ENCODE measurements around the gene REC114. TPM values are rescaled to one million over a fixed set of nuclear protein-coding genes. Genes with fewer than 3 reads are reported as not detected.

The REC114 gene
- total and polyA plus RNA-seq, 10 of the 15 experiments (the other 5 are each of a cell fraction or from before 2014, with no cell fraction given), result not detected

- Histone ChIP-seq H3K9me3 (replicated peaks; ENCODE audit: control insufficient read depth, insufficient read depth, low read length) (no peaks in the 10 kb centered on the region), H3K4me3 (no peak overlapping the region), H3K27ac (ENCODE audit: control insufficient read depth, insufficient read depth) (no peak overlapping the region), H3K79me2 (ENCODE audit: control insufficient read depth, insufficient read depth, low read length) (no peaks in the 10 kb centered on the region), H2AFZ (ENCODE audit: control insufficient read depth, low read depth, low read length) (no peak overlapping the region), H3K9ac (ENCODE audit: control insufficient read depth, insufficient read depth, low read length) (no peak overlapping the region), H3K4me2 (ENCODE audit: control insufficient read depth, insufficient read depth) (no peak overlapping the region), H4K20me1 (ENCODE audit: control insufficient read depth, insufficient read depth) (no peaks in the 10 kb centered on the region; the same call in 1 of the 2 replicates), H3K36me3 (ENCODE audit: control insufficient read depth in 2 of 2, insufficient read depth in 2 of 2, low read length in 1 of 2) (peaks cover 11 to 21% of the 10 kb centered on the region in 2 experiments), H3K4me1 (ENCODE audit: control insufficient read depth, insufficient read depth, low read length) (no peaks in the 10 kb centered on the region), H3K27me3 (replicated peaks in 1 of 2; ENCODE audit: control insufficient read depth in 2 of 2, insufficient read depth in 2 of 2, low read length in 1 of 2) (no peaks in the 10 kb centered on the region)
- FAIRE-seq (no peak), ATAC-seq (no peak), DNase-seq (ENCODE audit: low read depth, low spot score) (no peak)
- ChIA-PET CTCF (interaction anchor here (1.7 kb wide), 1 partner anchor 65 kb away, joined by 7 read pairs; no protein-coding TSS in a partner anchor), RAD21 (ENCODE audit: unreplicated experiment) (interaction anchor here (1.4 kb wide), 1 partner anchor 65 kb away, joined by 5 read pairs; no protein-coding TSS in a partner anchor), SMC1A (ENCODE audit: uncharacterized antibody, unreplicated experiment) (interaction anchor here (0.8 to 1.3 kb wide), 3 partner anchors 8 to 65 kb away, joined by 3 to 4 read pairs (median 4); no protein-coding TSS in a partner anchor), POLR2A (no interaction called here)
- in situ Hi-C loops (cut with MboI), result no loop called here
- intact Hi-C loops (cut with micrococcal nuclease; ENCODE audit: unreplicated experiment), result no loop called here
- WGBS (ENCODE audit: insufficient coverage, insufficient replicate concordance, low lambda C conversion rate, missing lambda C conversion rate), result 80% methylated on average over 5 of the region's 5 CpGs
- no TSS peak for BruUV-seq (replicated peaks)
- TF ChIP-seq SMAD5 (IDR thresholded peaks at IDR 0.05; ENCODE audit: low read depth) (no peak), FOS (IDR thresholded peaks at IDR 0.05; ENCODE audit: borderline replicate concordance, extremely low read depth, insufficient read length) (no peak), ZNF687 (IDR thresholded peaks at IDR 0.05) (no peak), HCFC1 (IDR thresholded peaks at IDR 0.05; ENCODE audit: low read length) (no peak), ESRRA (IDR thresholded peaks at IDR 0.05; ENCODE audit: low read length) (no peak), EED (IDR thresholded peaks at IDR 0.05; ENCODE audit: low read depth) (no peak), BMI1 (IDR thresholded peaks at IDR 0.05; ENCODE audit: borderline replicate concordance) (no peak), REST (IDR thresholded peaks at IDR 0.05; ENCODE audit: low read depth, low read length) (no peak), EP300 (IDR thresholded peaks at IDR 0.05; ENCODE audit: borderline replicate concordance in 1 of 2, control insufficient read depth in 1 of 2, low read depth in 2 of 2, low read length in 2 of 2) (no peak), SREBF1 (IDR thresholded peaks at IDR 0.05; ENCODE audit: low read length) (no peak), TBL1XR1 (IDR thresholded peaks at IDR 0.05; ENCODE audit: low read depth, low read length) (no peak), HDGF (IDR thresholded peaks at IDR 0.05) (no peak), ZBTB11 (CRISPR knock-in tag; IDR thresholded peaks at IDR 0.05) (no peak), KAT2A (conservative IDR thresholded peaks at IDR 0.05; ENCODE audit: control insufficient read depth, low read depth, low read length) (no peak), TCF7 (IDR thresholded peaks at IDR 0.05; ENCODE audit: borderline replicate concordance) (no peak)
These were observed 128.4 kb downstream of the REC114 start for GRCh38 chr15:73571346-73571745.

All from GM12878 (cell line).